ENCODE measurements around the gene NKAPL.
"Not testable (repeated sequence)": the region's sequence is repeated elsewhere in the genome, so short reads cannot be mapped to it uniquely, and the experiment has no call there.

Gene NKAPL

GRCh38 chr6:28248916-28249315 lies 10.2 kb upstream of the NKAPL start:
- DNase-seq: no peak

- no peak for DNase-seq
Measured at GRCh38 chr6:28250747-28251146, 8.3 kb upstream of the NKAPL start.

GRCh38 chr6:28251661-28252008 lies 7.5 kb upstream of the NKAPL start:
- DNase-seq: no peak

- peak; percentile 82 for DNase-seq
Measured at GRCh38 chr6:28252009-28252975, 6.8 kb upstream of the NKAPL start, which contains the start of gene ZKSCAN4. TSS of gene ZKSCAN4 (minus strand) at chr6:28252269. CDS start at chr6:28251980, 289 bp downstream.

GRCh38 chr6:28254121-28254519 lies 5.0 kb upstream of the NKAPL start:
- no peak for DNase-seq

- no peak for DNase-seq
Measured at GRCh38 chr6:28257042-28257441, 2.1 kb upstream of the NKAPL start.

GRCh38 chr6:28263922-28264321 lies 4.8 kb downstream of the NKAPL start:
- DNase-seq: no peak

GRCh38 chr6:28264834-28265401 lies 5.8 kb downstream of the NKAPL start:
- no peak for DNase-seq

- DNase-seq: no peak
Measured at GRCh38 chr6:28266563-28266961, 7.5 kb downstream of the NKAPL start.

- DNase-seq: peak; percentile 81
Measured at GRCh38 chr6:28266962-28267694, 8.0 kb downstream of the NKAPL start, which contains the start of gene ZSCAN26. TSS of gene ZSCAN26 (plus strand) at chr6:28267143. CDS start at chr6:28271920, 4,777 bp downstream.

GRCh38 chr6:28267695-28268059 lies 8.6 kb downstream of the NKAPL start:
- no peak for DNase-seq

GRCh38 chr6:28269492-28269891 lies 10.4 kb downstream of the NKAPL start:
- DNase-seq: no peak

GRCh38 chr6:28274888-28275287 lies 15.8 kb downstream of the NKAPL start:
- DNase-seq: no peak

- DNase-seq: no peak
Measured at GRCh38 chr6:28277746-28278145, 18.6 kb downstream of the NKAPL start.

- no peak for DNase-seq
Measured at GRCh38 chr6:28280595-28281287, 21.6 kb downstream of the NKAPL start.

GRCh38 chr6:28281288-28282064 lies 22.4 kb downstream of the NKAPL start, which contains the start of gene PGBD1:
TSS of gene PGBD1 (plus strand) at chr6:28281572. CDS start at chr6:28283814, 2,242 bp downstream.
- DNase-seq: peak; percentile 88

- DNase-seq: no peak
Measured at GRCh38 chr6:28282926-28283325, 23.8 kb downstream of the NKAPL start.

- DNase-seq: no peak
Measured at GRCh38 chr6:28291573-28291972, 32.5 kb downstream of the NKAPL start.

- no peak for DNase-seq
Measured at GRCh38 chr6:28295326-28295725, 36.2 kb downstream of the NKAPL start.

GRCh38 chr6:28296520-28297060 lies 37.5 kb downstream of the NKAPL start:
- no peak for DNase-seq

GRCh38 chr6:28303570-28303969 lies 44.5 kb downstream of the NKAPL start:
- no peak for DNase-seq

- not testable (repeated sequence) for DNase-seq
Measured at GRCh38 chr6:28306363-28306762, 47.3 kb downstream of the NKAPL start.

Data from NCI-H1105 (cell line).